Psoas muscle (tissue), 8 donors: ENCODE measurements around the gene YIF1B. TPM values are rescaled to one million over a fixed set of nuclear protein-coding genes. Genes with fewer than 3 reads are reported as not detected.
"Not testable (repeated sequence)": the region's sequence is repeated elsewhere in the genome, so short reads cannot be mapped to it uniquely, and the experiment has no call there.

Experiments
- ATAC-seq, 4 donors: fragments of 200-7000 bp; cut with Tn5 transposase; one replicate each; pipeline ENCODE4 v1.9.1; 2020; ENCODE audit warnings: moderate library complexity in 3 of 4, mild to moderate bottlenecking in 2 of 4
- DNase-seq, 2 donors: peaks; one replicate each; pipeline ENCODE4 v3.0.0-alpha.2; 2020
- H3K27ac ChIP-seq: fragments of 200-600 bp; one replicate; pipeline ENCODE4 v1.8.0; 2022
- H3K27me3 ChIP-seq, 3 donors: fragments of 200-600 bp in 1 of 3; one replicate each; pipeline versions ENCODE4 v1.6.1 to v1.8.0; 2013 to 2022; ENCODE audit warnings: low read length in 2 of 3, mild to moderate bottlenecking in 2 of 3, moderate library complexity in 1 of 3; ENCODE audit not compliant: insufficient read depth in 3 of 3
- H3K36me3 ChIP-seq, 2 donors: fragments of 200-600 bp in 1 of 2; one replicate each; pipeline versions ENCODE4 v1.6.1 to v1.8.0; 2013 to 2022; ENCODE audit warnings: low read depth in 1 of 2, mild to moderate bottlenecking in 1 of 2, moderate library complexity in 1 of 2; ENCODE audit not compliant: insufficient read depth in 1 of 2
- H3K4me1 ChIP-seq: fragments of 200-600 bp; one replicate; pipeline ENCODE4 v1.8.0; 2022
- H3K4me3 ChIP-seq: fragments of 200-600 bp; one replicate; pipeline ENCODE4 v1.8.0; 2022; ENCODE audit warnings: mild to moderate bottlenecking
- H3K9me3 ChIP-seq: fragments of 200-600 bp; one replicate; pipeline ENCODE4 v1.8.0; 2022
- CTCF ChIP-seq: fragments of 200-600 bp; IDR thresholded peaks from one replicate; pipeline ENCODE4 v1.8.0; 2022; ENCODE audit warnings: antibody characterized with exemption
- WGBS, 3 donors: extraction: QIAGEN DNeasy Blood & Tissue Kit; methylation state at CpG; one replicate each; pipeline versions ENCODE4 v1.1.6 to v1.1.7; 2013; 5-methylcytosine and 5-hydroxymethylcytosine counted together
- intact Hi-C, 2 donors: fragments of 100-400 bp; cut with DNase I; formaldehyde crosslinking; loops; one replicate each; pipeline versions ENCODE4 v1.11.0 to v1.14.2; 2022
- long read RNA-seq, 2 donors: library from polyadenylated mRNA; unstranded; transcript quantifications; one replicate each; pipeline ENCODE4 v2.0.0, GENCODE V29; 2021
- polyA plus RNA-seq, 3 donors: library from polyadenylated mRNA; stranded (reverse); fragments of 200-250 nt; gene quantifications; one replicate each; pipeline ENCODE4 v1.2.3, GENCODE V29; 2013
- total RNA-seq, 4 donors: library from RNA; stranded (reverse); fragmentation: NEBNext Ultra II Directional in 2 of 4; extraction: Animal tissue kit (Norgen Biotek cat#: 25700) in 2 of 4; gene quantifications; one replicate each; pipeline versions ENCODE4 v1.2.1 to v1.2.4, GENCODE V29; 2021 to 2023
- donor health status: healthy with polysubstance abuse.
- donor health status: DM: no; HTN: no; CAD: no; lungs with moderate emphysema.
- donor health status: Bipolar disorder and iron deficiency.
- donor health status: healthy.
- donor health status: DM: yes; HTN: yes; CAD: no.
- donor health status: DM: no; HTN: no; CAD: no.
- donor health status: DM: no; HTN: no; CAD: no.
- donor health status: DM: yes; HTN: yes; CAD: no.

The YIF1B gene
- total RNA-seq (10 to 100 TPM; 20.1 to 27.2 (median 21.6) TPM), polyA plus RNA-seq (10 to 100 TPM; 38.8 to 57.7 (median 42.7) TPM)
- long read RNA-seq, donor 1, transcript YIF1B-216 (8 exons, 1,181 nt) = major isoform, 11 of 22 reads
- long read RNA-seq, donor 1, partial matches to known transcripts = 0 of 22 reads
- long read RNA-seq, donor 1, other reads (novel, unspliced or antisense) = 3 of 22 reads
- long read RNA-seq, donor 2, transcript YIF1B-216 (8 exons, 1,181 nt) = major isoform, 16 of 26 reads
- long read RNA-seq, donor 2, transcript YIF1B-203 (8 exons, 1,225 nt) = minor isoform, 7 of 26 reads
- long read RNA-seq, donor 2, partial matches to known transcripts = 0 of 26 reads
- long read RNA-seq, donor 2, other reads (novel, unspliced or antisense) = 1 of 26 reads

- peaks cover 0 to 8% (median 0%) of the 10 kb centered on the region in 3 donors for H3K27me3 ChIP-seq
- peak within 1 kb of the TSS; percentile 81 for H3K4me3 ChIP-seq
- H3K9me3 ChIP-seq = no peaks in the 10 kb centered on the region
- intact Hi-C loops = loop anchor here in 1 of 2 donors (5.0 kb wide), 2 partner anchors 74 to 409 kb away; partner anchors contain the start of genes SIPA1L3 and WDR87
- WGBS, 3 donors = 1 to 2% (median 1%) methylated on average over 57 to 64 of the region's 64 CpGs
- H3K27ac ChIP-seq = peak within 1 kb of the TSS; percentile 90
- H3K4me1 ChIP-seq = peaks cover 8% of the 10 kb centered on the region
- no peak for TF ChIP-seq CTCF
- H3K36me3 ChIP-seq = no peaks in the 10 kb centered on the region
- peak; percentile 96 to 98 (median 96) for ATAC-seq
- peak; percentile 97 to 98 for DNase-seq
Observed at GRCh38 chr19:38315657-38316476, at the start of gene YIF1B. TSS of gene YIF1B (minus strand) at chr19:38315947. CDS start at chr19:38315917, 30 bp downstream.

GRCh38 chr19:38362946-38363688 is 47.4 kb upstream of the YIF1B start:
- Histone ChIP-seq H3K4me3 (peak overlapping the region; percentile 75), H3K4me1 (peaks cover 12% of the 10 kb centered on the region), H3K27me3 (peaks cover 0 to 27% (median 9%) of the 10 kb centered on the region in 3 donors)
- DNase-seq, intact Hi-C loops, H3K9me3 ChIP-seq, H3K27ac ChIP-seq, H3K36me3 ChIP-seq, ATAC-seq: not testable (repeated sequence)
- 77 to 79% (median 79%) methylated on average over 14 to 15 of the region's 16 CpGs for WGBS, 3 donors

- no peaks in the 10 kb centered on the region for H3K36me3 ChIP-seq
- peak; percentile 83 to 87 for DNase-seq
- TF ChIP-seq CTCF = no peak
- peak; percentile 56 to 74 (median 68) for ATAC-seq
- WGBS, 3 donors = 2% methylated on average over 60 to 68 of the region's 68 CpGs
- no peaks in the 10 kb centered on the region for H3K9me3 ChIP-seq
- peak overlapping the region; percentile 75 for H3K4me3 ChIP-seq
- peak overlapping the region; percentile 36 for H3K27ac ChIP-seq
- H3K4me1 ChIP-seq = peaks cover 12% of the 10 kb centered on the region
- H3K27me3 ChIP-seq = peaks cover 0 to 26% (median 9%) of the 10 kb centered on the region in 3 donors
- intact Hi-C loops = no loop called here
Observed at GRCh38 chr19:38362076-38362945, 46.6 kb upstream of the YIF1B start.

GRCh38 chr19:38361633-38362075 is 45.9 kb upstream of the YIF1B start:
- WGBS, 3 donors = 0 to 1% (median 0%) methylated on average over 30 to 37 of the region's 37 CpGs
- Histone ChIP-seq H3K27ac (no peak overlapping the region), H3K4me1 (peaks cover 12% of the 10 kb centered on the region), H3K4me3 (peak overlapping the region; percentile 75), H3K36me3 (no peaks in the 10 kb centered on the region), H3K9me3 (no peaks in the 10 kb centered on the region), H3K27me3 (peaks cover 0 to 31% (median 12%) of the 10 kb centered on the region in 3 donors)
- peak; percentile 8 for TF ChIP-seq CTCF
- intact Hi-C loops = no loop called here
- ATAC-seq = peak; percentile 70 to 89 (median 80)
- DNase-seq = peak; percentile 68 to 79
